Fibroblast of skin of abdomen (primary cell): ENCODE measurements around the gene CCNY.

ENCODE experiments used
- DNase-seq: peaks from one replicate; pipeline ENCODE4 v3.0.0-alpha.2; 2013

CCNY gene

DNA sequence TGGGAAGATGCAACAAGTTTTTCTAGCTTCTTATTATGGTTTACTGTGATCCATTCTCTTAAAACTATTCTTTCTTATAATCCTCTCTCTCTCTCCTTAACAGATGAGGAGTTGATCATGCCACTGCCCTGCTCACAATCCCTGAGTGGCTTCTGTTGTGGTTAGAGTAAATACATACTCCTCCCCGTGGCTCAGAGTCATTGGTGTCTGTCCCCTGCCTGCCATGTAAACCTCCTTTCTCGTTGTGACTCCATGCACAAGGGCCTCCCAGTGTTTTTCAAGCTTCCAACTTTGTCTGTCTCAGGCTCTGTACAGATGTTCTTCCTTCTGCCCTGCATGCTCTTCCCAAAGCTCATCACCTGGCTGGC is 20.4 kb downstream of the CCNY start:
- no peak for DNase-seq

DNA sequence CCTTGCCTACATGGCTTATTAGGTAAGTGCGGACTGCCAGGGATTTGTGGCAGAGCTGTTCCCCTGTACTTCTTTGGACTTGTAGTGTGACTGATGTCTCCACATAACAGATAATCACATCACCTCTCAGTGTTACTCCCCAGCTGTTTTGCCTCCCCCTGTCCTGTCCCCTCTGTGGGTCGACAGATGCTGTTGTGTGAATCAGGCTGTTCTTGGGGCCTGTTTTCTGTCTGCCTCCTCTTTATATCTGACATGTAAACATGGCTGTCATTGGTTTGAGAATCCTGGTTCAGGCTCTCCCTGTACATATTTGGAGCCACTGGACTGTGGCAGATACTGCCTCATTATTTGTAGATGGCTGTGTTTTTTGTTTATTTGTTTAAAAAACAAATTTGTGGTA is 22.7 kb downstream of the CCNY start:
- no peak for DNase-seq

DNA sequence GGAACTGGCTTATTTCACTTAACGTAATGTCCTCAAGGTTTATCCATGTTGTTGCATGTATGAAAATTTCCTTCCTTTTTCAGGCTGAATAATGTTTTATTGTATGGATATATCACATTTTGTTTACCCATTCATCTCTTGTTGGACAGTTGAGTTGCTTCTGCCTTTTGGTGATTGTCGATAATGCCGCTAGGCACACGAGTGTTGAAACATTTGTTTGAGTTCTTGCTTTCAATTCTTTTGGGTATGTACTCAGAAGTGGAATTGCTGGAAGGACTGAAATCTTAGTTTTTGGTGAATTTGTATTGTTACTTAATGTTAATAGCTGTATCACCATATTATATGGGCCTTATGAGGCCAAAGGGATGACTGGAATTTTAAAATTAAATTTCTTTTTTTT is 23.6 kb downstream of the CCNY start:
- no peak for DNase-seq

DNA sequence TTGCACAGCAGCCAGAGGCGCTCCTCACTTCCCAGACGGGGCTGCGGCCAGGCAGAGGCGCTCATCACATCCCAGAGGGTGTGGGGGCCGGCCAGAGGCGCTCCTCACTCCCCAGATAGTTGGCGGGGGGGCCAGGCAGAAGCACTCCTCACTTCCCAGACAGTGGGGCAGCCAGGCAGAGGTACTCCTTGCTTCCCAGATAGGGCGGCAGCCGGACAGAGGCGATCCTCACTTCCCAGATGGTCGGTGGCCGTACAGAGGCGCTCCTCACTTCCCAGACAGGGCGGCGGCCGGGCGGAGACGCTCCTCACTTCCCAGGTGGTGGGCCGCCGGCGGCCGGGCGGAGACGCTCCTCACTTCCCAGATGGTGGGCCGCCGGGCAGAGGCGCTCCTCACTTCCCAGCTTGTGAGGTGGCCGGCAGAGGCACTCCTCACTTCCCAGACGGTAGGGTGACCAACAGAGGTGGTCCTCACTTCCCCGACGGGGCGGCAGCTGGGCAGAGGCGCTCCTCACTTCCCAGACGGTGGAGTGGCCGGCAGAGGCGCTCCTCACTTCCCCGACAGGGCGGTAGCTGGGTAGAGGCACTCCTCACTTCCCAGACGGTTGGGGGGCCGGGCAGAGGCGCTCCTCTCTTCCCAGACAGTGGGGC is 26.5 kb downstream of the CCNY start:
- no peak for DNase-seq

DNA sequence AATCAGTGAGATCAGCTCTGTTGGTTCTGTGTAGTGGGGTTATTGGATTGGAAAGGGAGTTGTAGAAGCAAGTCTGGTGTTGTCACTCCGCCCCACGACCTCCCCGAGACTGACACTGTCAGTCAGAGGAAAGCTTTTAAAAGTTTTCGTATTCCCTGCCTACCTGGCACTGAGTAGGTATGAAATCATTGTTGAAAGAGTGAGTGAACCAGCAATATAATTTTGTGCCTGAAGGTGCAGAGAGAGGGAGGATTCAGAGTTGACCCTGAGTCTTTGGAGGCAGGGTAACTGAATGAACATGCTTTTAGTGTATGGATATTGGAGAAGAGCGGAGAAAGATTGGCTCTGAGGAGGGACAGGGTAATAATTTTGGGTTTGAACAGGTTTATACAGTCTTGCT is 27.3 kb downstream of the CCNY start:
- DNase-seq = no peak

DNA sequence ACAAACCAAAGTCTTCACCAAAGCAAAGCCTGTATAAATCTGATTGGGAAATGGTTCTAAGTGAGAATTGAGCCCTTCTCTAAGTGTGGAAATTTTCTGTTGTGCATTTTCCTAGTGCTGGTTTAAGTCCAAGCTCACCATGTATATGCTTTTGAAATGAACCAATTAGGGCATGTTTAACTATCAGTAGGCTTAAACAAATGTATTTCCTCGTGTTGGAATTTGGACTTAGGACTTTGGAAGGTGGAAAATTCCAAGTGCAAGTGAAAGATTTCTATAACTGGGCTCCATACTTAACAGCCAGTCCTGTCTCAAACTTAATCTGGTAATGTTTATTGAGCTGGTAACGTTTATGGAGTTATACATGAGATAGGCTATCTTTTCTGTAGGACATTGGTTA is 28.5 kb downstream of the CCNY start:
- DNase-seq = no peak

DNA sequence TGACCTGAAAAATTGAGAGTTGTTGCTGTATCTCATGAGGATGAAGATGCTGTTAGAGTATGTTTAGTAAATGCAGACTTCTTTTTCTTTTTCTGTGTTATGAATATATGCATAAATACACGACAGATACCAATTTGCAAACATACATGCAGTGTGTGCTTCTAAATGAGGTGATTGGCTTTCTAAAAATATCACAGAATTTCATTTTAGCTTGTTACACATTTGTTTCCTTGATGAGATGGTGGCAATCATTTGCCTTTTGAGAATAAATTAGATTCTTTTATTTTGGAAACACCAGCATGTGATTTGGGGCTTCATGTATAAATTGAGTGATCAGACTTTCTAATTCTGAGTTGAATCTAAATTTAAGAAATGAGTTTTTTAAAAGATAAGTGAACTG is 29.7 kb downstream of the CCNY start:
- no peak for DNase-seq

DNA sequence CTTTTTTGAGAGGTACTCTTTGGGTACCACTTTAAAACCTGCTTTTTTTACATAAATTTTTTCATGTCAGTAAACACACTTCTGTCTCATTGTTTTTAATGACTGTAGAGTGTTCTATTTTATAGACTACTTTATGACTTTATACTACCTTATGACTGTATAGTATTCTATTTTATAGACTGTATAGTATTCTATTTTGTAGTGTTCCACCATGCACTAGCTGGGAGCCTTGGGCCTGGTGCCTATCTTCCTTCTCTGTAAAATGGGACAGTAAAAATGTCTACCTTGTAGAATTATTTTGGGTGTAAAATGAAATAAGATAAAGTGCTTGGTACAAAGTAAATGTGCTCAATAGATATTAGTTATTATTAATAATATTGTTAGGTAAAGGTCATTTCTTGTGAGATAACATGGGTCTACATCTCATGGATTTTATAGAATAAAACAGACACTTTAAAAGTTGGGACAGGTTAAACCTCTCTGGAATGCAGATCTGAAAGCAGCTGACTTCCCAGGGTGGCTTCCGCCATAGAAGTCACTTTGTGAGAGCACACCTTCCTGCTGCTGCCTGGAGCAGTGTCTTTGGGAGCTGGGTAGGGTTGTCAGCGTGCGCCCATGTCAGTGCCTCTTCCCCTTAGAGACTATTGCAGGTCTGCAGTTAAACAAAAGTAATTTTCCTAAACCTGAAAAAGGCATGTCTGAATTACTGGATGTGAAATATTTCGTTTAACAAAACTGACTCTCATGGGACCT is 31.0 kb downstream of the CCNY start:
- DNase-seq = no peak

DNA sequence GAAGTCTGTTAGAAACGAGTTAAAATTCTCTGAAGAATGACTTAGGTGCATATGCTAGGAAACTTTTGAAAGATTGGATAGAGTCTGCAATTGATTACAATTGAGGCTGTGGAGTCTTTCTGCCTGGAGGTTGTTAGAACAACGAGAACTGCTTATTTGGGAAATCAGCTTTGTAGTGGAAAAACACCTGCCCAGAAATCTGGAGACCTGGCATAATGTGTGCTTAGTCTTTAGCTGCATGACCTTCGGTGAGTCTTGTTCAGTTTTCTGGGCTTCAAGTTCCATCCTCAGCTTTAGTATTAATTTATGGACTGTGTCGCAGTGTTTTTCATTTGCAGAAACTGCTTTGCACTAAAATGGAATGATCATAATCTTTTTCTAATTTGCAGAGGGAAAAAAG is 31.7 kb downstream of the CCNY start:
- DNase-seq = no peak

DNA sequence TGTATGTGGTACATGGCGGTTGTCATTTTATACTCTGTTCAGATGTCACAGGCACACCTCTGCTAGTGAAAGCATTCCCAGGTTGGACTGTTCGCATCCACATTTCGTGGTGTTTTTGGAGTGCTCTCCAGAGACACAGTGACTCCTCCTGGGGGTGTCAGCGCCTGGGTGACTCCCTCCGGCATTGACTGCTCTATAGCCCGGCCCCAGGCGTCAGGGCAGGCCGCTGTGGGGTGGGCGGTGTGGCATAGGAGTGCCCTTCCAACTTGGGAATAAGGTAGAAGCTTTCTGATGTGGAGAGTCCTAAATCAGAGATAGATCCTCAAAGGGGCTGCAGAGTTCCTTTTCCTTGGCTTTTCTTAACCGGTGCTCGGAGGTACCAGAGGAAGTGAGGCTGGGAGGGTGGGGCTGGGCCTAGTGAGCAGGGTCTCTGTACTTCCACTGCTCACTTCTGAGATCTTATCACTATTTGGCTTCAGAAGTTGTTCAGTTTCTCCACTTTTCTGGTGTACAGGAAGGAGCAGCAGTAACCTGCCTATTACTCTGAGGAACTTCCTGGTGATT is 32.3 kb downstream of the CCNY start:
- no peak for DNase-seq

DNA sequence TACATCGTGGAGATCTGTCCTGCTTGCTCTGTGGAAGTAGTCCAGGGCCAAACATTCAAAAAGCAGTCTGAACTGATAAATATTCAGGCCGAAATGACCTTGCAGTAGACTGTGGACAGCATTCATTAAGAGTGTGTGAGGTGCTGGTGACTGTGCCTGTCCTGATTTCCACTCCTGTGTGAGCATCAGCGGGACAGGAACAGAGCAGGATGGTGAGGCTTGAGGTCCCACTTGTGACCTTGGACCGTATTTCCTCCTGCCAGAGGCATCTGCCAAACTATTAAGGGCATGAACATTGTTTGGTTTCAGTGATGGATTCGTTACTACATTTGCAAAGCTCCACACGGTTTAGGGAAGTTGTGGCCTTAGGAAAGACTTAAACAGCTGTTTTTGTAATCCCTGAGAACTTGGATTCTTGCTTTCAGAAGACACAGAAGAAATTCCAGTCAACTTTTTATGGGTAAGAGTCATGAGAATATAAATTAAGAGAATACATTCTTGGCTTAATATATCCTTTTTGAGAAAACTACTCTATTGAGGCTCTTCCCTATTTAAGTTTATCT is 32.8 kb downstream of the CCNY start:
- DNase-seq = peak; percentile 19

DNA sequence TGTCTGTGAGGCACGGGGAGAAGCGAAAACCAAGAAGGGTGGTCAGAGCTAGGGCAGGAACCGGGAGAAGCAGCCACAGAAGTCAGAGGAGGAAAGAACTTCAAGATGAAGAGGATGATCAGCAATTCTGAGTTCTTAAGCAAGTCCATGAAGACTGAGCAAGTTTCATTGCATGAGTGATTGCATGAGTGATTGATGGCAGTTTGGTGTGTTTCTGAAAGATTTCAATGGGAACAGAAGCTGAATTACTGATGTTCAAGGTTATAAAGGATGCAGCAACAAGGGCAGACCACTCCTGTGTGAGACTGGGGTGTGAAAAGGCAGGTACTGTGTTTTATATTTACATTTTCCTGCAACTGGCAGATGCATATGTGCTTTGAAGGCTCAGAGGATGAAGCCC is 35.4 kb downstream of the CCNY start:
- no peak for DNase-seq

DNA sequence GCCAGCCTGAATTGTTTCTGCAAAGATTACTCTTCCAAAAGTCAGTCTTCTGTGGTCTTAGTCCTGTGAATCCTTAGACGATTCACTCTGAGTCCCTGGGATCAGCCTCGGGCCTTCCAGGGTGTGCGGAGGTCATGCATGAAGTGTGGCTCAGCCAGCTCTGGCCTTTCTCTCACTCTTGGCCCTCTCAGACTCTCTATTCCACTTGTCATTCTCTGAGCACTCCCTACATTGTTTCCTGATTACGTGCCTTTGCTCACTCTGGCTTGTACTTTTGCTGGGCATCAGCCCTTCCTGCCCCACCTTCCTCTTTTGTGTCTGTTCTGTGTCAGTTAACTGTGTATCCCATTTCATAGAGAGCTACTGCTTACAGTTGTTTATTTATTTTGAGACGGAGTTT is 36.0 kb downstream of the CCNY start:
- no peak for DNase-seq

DNA sequence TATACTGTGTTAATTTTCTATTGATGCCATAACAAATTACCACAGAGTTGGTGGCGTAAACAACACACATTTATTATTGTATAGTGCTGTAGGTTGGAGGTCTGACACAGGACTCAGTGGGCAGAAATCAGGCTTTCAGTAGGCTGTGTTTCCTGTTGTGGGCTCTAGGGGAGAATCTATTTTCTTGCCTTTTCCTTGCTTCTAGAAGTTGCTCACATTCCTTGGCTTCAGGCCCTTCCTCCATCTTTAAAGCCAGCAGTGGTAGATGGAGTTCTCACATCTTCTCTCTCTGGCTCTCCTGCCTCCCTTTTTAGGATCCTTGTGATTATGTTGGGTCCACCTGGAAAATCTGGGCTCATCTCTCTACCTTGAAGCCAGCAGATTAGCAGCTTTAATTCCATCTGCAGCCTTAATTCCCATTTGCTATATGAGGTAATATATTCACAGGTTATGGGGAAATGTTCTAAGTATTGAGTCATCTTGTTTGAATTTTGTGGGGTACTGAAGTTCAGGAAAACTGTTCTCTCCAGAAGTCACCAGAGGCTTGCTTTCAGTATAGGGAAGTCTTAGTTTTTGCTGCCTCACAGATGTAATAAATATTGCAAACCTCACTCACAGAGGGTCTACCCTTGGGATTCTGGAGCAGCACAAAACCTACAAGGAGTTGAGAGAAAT is 38.9 kb downstream of the CCNY start:
- no peak for DNase-seq

DNA sequence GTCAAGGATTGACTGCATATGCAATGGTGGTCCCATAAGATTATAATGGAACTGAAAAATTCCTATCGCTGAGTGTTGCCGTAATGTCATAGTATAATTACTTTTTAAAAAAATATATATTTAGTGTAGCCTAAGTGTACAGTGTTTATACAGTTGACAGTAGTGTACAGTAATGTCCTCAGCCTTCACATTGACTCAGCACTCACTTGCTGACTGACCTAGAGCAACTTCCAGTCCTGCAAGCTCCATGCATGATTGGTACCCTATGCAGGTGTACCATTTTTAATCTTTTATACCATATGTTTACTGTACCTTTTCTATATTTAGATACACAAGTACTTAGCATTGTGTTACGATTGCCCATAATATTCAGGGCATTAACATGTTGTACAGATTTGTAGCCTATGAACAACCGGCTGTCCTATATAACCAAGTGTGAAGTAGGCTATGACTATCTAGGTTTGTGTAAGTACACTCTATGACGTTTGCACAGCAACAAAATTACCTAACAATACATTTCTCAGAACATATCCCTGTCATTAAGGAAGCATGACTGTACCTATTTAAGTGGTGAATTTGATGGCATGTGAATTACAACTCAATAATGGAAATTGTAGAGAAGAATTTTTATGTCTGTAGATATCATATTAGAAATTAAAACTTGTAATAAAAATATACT is 40.9 kb downstream of the CCNY start:
- DNase-seq = no peak

DNA sequence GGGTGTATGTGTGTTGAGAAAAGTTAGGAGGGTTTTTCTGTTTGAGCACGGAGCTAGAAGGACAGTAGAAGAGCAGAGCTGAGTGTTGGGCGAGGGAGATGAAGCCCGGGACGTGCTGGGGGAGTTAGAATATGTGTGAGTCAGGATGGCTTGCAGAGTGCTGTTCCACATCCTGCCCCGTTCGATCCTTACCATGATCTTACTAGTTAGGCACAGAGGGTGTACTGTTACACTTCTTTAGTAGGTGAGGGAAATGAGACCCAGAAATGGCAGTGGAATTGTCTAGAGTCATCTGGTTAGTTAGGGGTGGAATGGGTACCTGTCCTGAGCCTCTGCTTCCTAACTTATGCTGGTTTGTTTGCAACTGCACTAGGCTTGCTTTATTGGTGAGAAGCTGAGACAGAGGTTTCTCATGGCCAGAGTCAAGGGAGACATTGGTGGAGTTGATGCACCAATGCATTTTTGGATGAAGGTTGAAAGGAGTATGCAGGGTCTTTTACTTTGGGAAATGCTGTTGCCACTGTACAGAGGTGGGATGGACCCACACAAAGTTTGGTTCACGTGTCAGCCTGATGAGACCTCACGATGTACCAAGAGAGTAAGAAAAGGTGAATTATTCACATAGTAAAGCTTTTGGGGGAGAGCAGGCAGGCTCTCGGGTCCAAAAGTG is 42.4 kb downstream of the CCNY start:
- DNase-seq = peak; percentile 43

DNA sequence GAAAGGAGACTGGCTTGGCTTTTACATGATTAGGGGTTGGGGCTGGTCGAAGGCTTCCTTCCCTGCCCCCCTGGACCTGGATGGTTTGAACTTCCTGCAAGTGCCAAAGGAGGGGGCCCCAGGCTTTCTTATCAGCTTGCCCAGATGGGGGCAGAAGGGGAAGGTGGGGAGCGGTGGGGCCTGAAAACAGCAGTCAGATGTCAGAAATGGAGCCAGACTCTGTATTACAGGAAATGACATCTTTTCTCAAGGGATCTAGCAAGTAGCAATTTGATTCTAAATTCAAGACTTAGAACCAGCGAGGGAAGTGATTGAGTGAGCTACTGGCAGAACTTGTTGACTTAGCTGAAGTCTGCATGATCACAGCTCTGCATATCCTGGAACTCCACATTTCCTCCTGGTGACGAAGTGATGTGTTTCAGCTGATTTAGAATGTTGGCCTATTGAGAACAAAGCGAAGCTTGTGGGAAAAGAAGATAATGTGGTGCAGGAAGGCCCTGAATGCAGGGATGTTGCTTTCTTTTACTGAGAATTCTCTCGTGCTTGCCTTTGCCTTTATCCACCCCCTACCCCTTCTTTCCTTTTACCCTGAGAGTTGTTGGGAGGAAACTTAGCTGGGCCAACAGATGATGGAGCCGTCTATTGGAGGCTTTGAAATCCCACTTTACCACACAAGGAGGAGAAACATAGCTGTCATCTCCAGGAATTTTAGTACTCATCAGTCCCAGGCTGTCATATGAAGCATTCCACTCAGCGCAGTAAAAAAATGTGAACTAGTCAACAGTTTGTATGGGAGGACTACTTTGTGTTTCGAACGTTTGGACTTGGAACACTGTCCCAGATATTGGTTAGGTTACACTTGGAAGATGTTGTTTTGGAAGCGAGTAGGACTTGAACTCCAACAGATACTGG is 43.2 kb downstream of the CCNY start:
- DNase-seq = peak; percentile 71

DNA sequence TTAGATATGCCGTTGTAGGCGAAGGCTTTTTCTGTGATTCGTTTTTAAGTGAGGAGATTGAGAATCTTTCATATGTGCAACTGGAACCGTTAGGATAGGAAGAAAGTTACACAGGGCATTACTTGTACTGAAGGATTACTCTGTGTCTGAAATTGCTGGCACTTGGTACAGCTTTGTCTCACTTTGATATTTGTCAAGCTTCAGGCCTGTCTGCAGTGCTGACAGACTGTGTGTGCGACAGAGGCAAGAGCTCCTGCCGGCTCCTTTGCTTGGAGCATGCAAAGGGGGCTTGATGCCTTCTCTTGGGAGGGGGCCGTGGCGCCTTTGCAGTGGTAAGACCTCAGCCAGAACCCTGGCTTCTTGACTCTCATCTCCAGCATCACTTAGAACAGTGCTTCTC is 45.8 kb downstream of the CCNY start:
- DNase-seq = no peak

DNA sequence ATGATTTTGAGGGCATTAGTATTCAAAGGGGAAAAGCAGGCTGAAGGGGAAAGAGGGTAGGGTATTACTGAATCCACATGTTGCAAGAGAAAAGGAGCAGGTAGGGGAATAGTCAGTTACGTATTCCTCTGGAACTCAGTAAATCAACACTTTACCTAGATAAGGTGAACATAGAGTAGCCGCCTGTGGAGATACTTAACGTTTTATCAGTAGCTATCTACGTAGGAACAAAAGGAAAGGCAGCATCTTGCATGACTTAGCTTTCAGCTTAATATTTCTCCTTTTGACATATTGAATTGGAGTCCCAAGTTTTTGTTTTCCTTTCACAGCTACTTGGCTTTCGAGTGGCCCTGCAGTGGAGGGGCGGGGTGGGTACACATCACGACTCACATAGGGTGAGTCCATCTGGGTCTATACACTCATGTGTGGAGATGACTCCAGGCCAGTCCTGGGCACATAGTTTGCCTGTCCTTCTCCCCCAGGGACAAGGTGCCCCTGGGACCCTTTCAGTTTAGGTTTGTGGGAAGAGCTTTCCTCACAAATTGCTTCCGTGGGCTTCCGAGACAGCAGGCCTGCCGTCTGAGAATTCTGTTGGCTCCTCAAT is 48.1 kb downstream of the CCNY start:
- DNase-seq = no peak

DNA sequence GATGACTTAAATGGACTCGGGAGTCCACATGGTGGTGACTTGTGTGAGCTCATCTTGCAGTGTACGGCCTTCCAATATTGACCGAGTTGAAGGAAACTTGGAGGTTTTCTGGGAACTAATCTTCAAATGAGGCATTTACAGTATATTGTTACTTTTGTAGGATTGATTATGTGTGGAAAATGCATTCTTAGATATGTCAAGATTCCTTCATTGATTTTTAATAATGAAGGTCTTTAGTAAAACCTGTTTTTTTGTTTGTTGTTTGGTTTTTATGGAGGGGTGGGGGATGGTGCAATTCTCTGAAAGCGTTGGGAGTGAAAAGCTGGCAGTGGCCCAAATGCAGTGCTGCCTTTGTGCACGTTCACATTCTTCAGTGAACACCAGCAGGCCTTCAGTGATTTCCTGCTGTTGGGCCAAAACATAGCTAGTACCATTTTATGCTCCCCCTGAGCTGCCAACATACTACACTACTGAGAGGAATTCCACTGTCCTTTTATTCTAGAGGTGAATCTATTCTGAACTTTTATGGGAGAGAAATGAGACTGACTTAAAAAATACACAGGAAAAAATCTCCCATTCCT is 50.4 kb downstream of the CCNY start:
- peak; percentile 68 for DNase-seq
